ENCODE measurements around the gene TBL2.
"Not testable (repeated sequence)": the region's sequence is repeated elsewhere in the genome, so short reads cannot be mapped to it uniquely, and the experiment has no call there.

Gene TBL2

GRCh38 chr7:73606801-73607691, 28.7 kb upstream of the TBL2 start:
- peak; percentile 59 for DNase-seq (ENCODE audit: low spot score)

- DNase-seq (ENCODE audit: low spot score): no peak
These were observed 27.3 kb upstream of the TBL2 start for GRCh38 chr7:73605601-73606220.

GRCh38 chr7:73602721-73603651, 24.6 kb upstream of the TBL2 start:
- DNase-seq (ENCODE audit: low spot score): no peak

GRCh38 chr7:73599916-73600315, 21.5 kb upstream of the TBL2 start:
- no peak for DNase-seq (ENCODE audit: low spot score)

GRCh38 chr7:73599151-73599882, 20.9 kb upstream of the TBL2 start:
- DNase-seq (ENCODE audit: low spot score): no peak

GRCh38 chr7:73597978-73598782, 19.8 kb upstream of the TBL2 start:
- no peak for DNase-seq (ENCODE audit: low spot score)

- DNase-seq (ENCODE audit: low spot score): no peak
These were observed 18.0 kb upstream of the TBL2 start for GRCh38 chr7:73596191-73597065.

- DNase-seq (ENCODE audit: low spot score): no peak
These were observed 17.0 kb upstream of the TBL2 start for GRCh38 chr7:73595358-73595757.

- no peak for DNase-seq (ENCODE audit: low spot score)
These were observed 15.0 kb upstream of the TBL2 start for GRCh38 chr7:73593207-73594045.

GRCh38 chr7:73586911-73587310, 8.5 kb upstream of the TBL2 start:
- DNase-seq (ENCODE audit: low spot score): no peak

GRCh38 chr7:73585196-73585595, 6.8 kb upstream of the TBL2 start:
- DNase-seq (ENCODE audit: low spot score): no peak

GRCh38 chr7:73582664-73583202, 4.4 kb upstream of the TBL2 start:
- no peak for DNase-seq (ENCODE audit: low spot score)

- DNase-seq (ENCODE audit: low spot score): not testable (repeated sequence)
These were observed 2.6 kb upstream of the TBL2 start for GRCh38 chr7:73581006-73581405.

GRCh38 chr7:73577627-73578341, 595 bp downstream of the TBL2 start:
- DNase-seq (ENCODE audit: low spot score): no peak

- no peak for DNase-seq (ENCODE audit: low spot score)
These were observed 4.6 kb downstream of the TBL2 start for GRCh38 chr7:73573791-73574190.

- no peak for DNase-seq (ENCODE audit: low spot score)
These were observed 5.1 kb downstream of the TBL2 start for GRCh38 chr7:73573276-73573675.

GRCh38 chr7:73572767-73573186, 5.6 kb downstream of the TBL2 start:
- DNase-seq (ENCODE audit: low spot score): no peak

GRCh38 chr7:73570977-73571376, 7.4 kb downstream of the TBL2 start:
- DNase-seq (ENCODE audit: low spot score): no peak
